ENCODE data around the gene MYH11. TPM values are rescaled to one million over a fixed set of nuclear protein-coding genes. Genes with fewer than 3 reads are reported as not detected.
A peak's percentile ranks its signal among the peaks of the same experiment; 100 is the strongest.

The MYH11 gene
- total and polyA plus RNA-seq, 2 of the 13 experiments (the other 11 are each of a cell fraction or from before 2014, with no cell fraction given): not detected

GRCh38 chr16:15682105-15682570 is 174.7 kb downstream of the MYH11 start:
- ChIA-PET POLR2A (interaction anchor here (0.8 to 3.0 kb wide), 8 partner anchors 10 to 109 kb away, joined by 3 to 26 read pairs (median 6); partner anchors contain the start of gene MARF1), CTCF (ENCODE audit: low intra/inter-chr PET ratio, low total read pairs) (interaction anchor here (0.8 to 2.1 kb wide), 3 partner anchors 22 to 132 kb away, joined by 3 to 7 read pairs (median 5); partner anchors contain the start of gene MARF1)
- H3K9ac ChIP-seq (ENCODE audit: insufficient read depth, low read depth, low read length): no peak overlapping the region
- H3K27ac ChIP-seq (ENCODE audit: extremely low read length, insufficient read depth, low read length): peak overlapping the region; percentile 53
- no peaks in the 10 kb centered on the region for H3K79me2 ChIP-seq (ENCODE audit: insufficient read depth, low read length)
- ATAC-seq (peak; percentile 96), FAIRE-seq (peak; percentile 95), DNase-seq (ENCODE audit: low spot score) (peak; percentile 89)
- H3K9me3 ChIP-seq (ENCODE audit: low read length): no peaks in the 10 kb centered on the region
- peaks cover 50 to 82% of the 10 kb centered on the region in 2 experiments for H3K36me3 ChIP-seq (replicated peaks in 1 of 2; ENCODE audit: control insufficient read depth in 1 of 2, insufficient read depth in 2 of 2, low read length in 2 of 2)
- H3K27me3 ChIP-seq (ENCODE audit: control insufficient read depth in 1 of 2, insufficient read depth in 2 of 2, low read length in 2 of 2): no peaks in the 10 kb centered on the region
- intact Hi-C loops (cut with micrococcal nuclease; ENCODE audit: unreplicated experiment): loop anchor here (1.0 kb wide), 3 partner anchors 9 to 39 kb away; partner anchors contain the start of gene MARF1
- no peaks in the 10 kb centered on the region for H4K20me1 ChIP-seq (ENCODE audit: insufficient read depth, low read length)
- peaks cover 14% of the 10 kb centered on the region for H3K4me1 ChIP-seq (ENCODE audit: insufficient read depth, low read length)
- no peak overlapping the region for H2AFZ ChIP-seq (ENCODE audit: low read length)
- TSS peak; percentile 12 for BruUV-seq (replicated peaks)
- H3K4me3 ChIP-seq (replicated peaks in 1 of 3; ENCODE audit: insufficient read depth in 1 of 3, low read depth in 2 of 3, low read length in 3 of 3): no peak overlapping the region
- in situ Hi-C loops (cut with HindIII; ENCODE audit: extremely low pct_ligation_motif_present, low pct_unique_long_range_greater_than_20kb): no loop called here
- WGBS (ENCODE audit: low lambda C conversion rate): 41% methylated on average over 7 of the region's 7 CpGs
- no peak overlapping the region for H3K4me2 ChIP-seq (ENCODE audit: low read depth, low read length)
- TF ChIP-seq, protein P1, sequence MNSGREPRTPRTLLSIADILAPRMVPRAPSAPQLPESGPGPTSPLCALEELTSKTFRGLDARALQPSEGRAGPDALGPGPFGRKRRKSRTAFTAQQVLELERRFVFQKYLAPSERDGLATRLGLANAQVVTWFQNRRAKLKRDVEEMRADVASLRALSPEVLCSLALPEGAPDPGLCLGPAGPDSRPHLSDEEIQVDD (CRISPR knock-in tag; IDR thresholded peaks at IDR 0.05; ENCODE audit: borderline replicate concordance): no peak
- TF ChIP-seq ZNF263 (CRISPR knock-in tag; IDR thresholded peaks at IDR 0.05) (no peak), ZNF354B (CRISPR knock-in tag; IDR thresholded peaks at IDR 0.05) (no peak), FIP1L1 (IDR thresholded peaks at IDR 0.05; ENCODE audit: borderline replicate concordance, insufficient read depth, low read depth, low read length) (no peak), NFRKB (IDR thresholded peaks at IDR 0.05) (no peak), SAP130 (CRISPR knock-in tag; IDR thresholded peaks at IDR 0.05; ENCODE audit: low read depth) (peak; percentile 79), ZNF687 (CRISPR knock-in tag; IDR thresholded peaks at IDR 0.05) (no peak), RELA (CRISPR knock-in tag; IDR thresholded peaks at IDR 0.05) (no peak), EED (CRISPR knock-in tag; IDR thresholded peaks at IDR 0.05) (no peak), ZC3H4 (CRISPR knock-in tag; IDR thresholded peaks at IDR 0.05; ENCODE audit: borderline replicate concordance) (no peak), MAFF (IDR thresholded peaks at IDR 0.05; ENCODE audit: low read depth, low read length) (no peak)
- TF ChIP-seq, protein P2, sequence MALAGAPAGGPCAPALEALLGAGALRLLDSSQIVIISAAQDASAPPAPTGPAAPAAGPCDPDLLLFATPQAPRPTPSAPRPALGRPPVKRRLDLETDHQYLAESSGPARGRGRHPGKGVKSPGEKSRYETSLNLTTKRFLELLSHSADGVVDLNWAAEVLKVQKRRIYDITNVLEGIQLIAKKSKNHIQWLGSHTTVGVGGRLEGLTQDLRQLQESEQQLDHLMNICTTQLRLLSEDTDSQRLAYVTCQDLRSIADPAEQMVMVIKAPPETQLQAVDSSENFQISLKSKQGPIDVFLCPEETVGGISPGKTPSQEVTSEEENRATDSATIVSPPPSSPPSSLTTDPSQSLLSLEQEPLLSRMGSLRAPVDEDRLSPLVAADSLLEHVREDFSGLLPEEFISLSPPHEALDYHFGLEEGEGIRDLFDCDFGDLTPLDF (CRISPR knock-in tag; IDR thresholded peaks at IDR 0.05): no peak
- TF ChIP-seq, protein P3, sequence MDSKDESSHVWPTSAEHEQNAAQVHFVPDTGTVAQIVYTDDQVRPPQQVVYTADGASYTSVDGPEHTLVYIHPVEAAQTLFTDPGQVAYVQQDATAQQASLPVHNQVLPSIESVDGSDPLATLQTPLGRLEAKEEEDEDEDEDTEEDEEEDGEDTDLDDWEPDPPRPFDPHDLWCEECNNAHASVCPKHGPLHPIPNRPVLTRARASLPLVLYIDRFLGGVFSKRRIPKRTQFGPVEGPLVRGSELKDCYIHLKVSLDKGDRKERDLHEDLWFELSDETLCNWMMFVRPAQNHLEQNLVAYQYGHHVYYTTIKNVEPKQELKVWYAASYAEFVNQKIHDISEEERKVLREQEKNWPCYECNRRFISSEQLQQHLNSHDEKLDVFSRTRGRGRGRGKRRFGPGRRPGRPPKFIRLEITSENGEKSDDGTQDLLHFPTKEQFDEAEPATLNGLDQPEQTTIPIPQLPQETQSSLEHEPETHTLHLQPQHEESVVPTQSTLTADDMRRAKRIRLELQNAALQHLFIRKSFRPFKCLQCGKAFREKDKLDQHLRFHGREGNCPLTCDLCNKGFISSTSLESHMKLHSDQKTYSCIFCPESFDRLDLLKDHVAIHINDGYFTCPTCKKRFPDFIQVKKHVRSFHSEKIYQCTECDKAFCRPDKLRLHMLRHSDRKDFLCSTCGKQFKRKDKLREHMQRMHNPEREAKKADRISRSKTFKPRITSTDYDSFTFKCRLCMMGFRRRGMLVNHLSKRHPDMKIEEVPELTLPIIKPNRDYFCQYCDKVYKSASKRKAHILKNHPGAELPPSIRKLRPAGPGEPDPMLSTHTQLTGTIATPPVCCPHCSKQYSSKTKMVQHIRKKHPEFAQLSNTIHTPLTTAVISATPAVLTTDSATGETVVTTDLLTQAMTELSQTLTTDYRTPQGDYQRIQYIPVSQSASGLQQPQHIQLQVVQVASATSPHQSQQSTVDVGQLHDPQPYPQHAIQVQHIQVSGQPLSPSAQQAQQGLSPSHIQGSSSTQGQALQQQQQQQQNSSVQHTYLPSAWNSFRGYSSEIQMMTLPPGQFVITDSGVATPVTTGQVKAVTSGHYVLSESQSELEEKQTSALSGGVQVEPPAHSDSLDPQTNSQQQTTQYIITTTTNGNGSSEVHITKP (CRISPR knock-in tag; IDR thresholded peaks at IDR 0.05; ENCODE audit: low read depth): 0 out of 2 replicates have a peak, but pooled peaks have one; percentile 24
- TF ChIP-seq, protein P4, sequence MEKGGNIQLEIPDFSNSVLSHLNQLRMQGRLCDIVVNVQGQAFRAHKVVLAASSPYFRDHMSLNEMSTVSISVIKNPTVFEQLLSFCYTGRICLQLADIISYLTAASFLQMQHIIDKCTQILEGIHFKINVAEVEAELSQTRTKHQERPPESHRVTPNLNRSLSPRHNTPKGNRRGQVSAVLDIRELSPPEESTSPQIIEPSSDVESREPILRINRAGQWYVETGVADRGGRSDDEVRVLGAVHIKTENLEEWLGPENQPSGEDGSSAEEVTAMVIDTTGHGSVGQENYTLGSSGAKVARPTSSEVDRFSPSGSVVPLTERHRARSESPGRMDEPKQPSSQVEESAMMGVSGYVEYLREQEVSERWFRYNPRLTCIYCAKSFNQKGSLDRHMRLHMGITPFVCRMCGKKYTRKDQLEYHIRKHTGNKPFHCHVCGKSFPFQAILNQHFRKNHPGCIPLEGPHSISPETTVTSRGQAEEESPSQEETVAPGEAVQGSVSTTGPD (CRISPR knock-in tag; IDR thresholded peaks at IDR 0.05): no peak

Data from HepG2 (cell line).